ENCODE results near the gene SNX4. TPM values are rescaled to one million over a fixed set of nuclear protein-coding genes. Genes with fewer than 3 reads are reported as not detected.
A peak's percentile ranks its signal among the peaks of the same experiment; 100 is the strongest.
"Not testable (repeated sequence)": the region's sequence is repeated elsewhere in the genome, so short reads cannot be mapped to it uniquely, and the experiment has no call there.

The SNX4 gene
- total RNA-seq, result 10 to 100 TPM; 15.4 to 22.8 (median 18.0) TPM
- 10 to 100 TPM in 1 of 2 donors, 1 to 10 TPM in 1; 9.5 to 19.6 TPM for polyA plus RNA-seq

- WGBS, 2 donors, result 1% methylated on average over 60 to 65 of the region's 65 CpGs
- Histone ChIP-seq H3K36me3 (peaks cover 0 to 2% (median 0%) of the 10 kb centered on the region in 3 donors), H3K9me3 (no peaks in the 10 kb centered on the region), H3K27me3 (no peaks in the 10 kb centered on the region), H3K4me1 (peaks cover 0 to 11% (median 0%) of the 10 kb centered on the region in 3 donors), H3K27ac (peak within 1 kb of the TSS; percentile 46 to 85 (median 78)), H3K4me3 (peak within 1 kb of the TSS; percentile 66 to 97 (median 86))
- TF ChIP-seq CTCF (IDR thresholded peaks at IDR 0.05), result no peak
- intact Hi-C loops (cut with DNase I), result no loop called here
- ATAC-seq (peak; percentile 98 to 99 (median 99)), DNase-seq (peak; percentile 93 to 99 (median 95)), FAIRE-seq (no peak)
These were observed at the start of gene SNX4 for GRCh38 chr3:125519678-125520562. SNX4 (minus strand) TSS chr3:125520202; CDS start chr3:125520172, 30 bp downstream.

GRCh38 chr3:125556314-125556713 is 36.3 kb upstream of the SNX4 start:
- intact Hi-C loops (cut with DNase I), result no loop called here
- 90 to 98% methylated on average over 1 of the region's 1 CpG for WGBS, 2 donors

GRCh38 chr3:125552401-125552800 is 32.4 kb upstream of the SNX4 start:
- H3K27ac ChIP-seq, result no peak overlapping the region
- ATAC-seq, result no peak
- intact Hi-C loops (cut with DNase I), result no loop called here
- no peaks in the 10 kb centered on the region for H3K27me3 ChIP-seq
- no peak for DNase-seq
- H3K9me3 ChIP-seq, result no peaks in the 10 kb centered on the region
- H3K4me1 ChIP-seq, result peaks cover 0 to 4% (median 0%) of the 10 kb centered on the region in 3 donors
- TF ChIP-seq CTCF (IDR thresholded peaks at IDR 0.05), result no peak
- no peak overlapping the region for H3K4me3 ChIP-seq
- no peak for FAIRE-seq
- peaks cover 0 to 14% (median 0%) of the 10 kb centered on the region in 3 donors for H3K36me3 ChIP-seq
- WGBS, 2 donors, result 95 to 97% methylated on average over 4 of the region's 4 CpGs

More at GRCh38 chr3:125556314-125556713, 36.3 kb upstream of the SNX4 start:
- Histone ChIP-seq H3K27ac (no peak overlapping the region), H3K4me1 (peaks cover 0 to 4% (median 0%) of the 10 kb centered on the region in 3 donors), H3K36me3 (peaks cover 0 to 15% (median 1%) of the 10 kb centered on the region in 3 donors), H3K27me3 (no peaks in the 10 kb centered on the region), H3K9me3 (no peaks in the 10 kb centered on the region), H3K4me3 (no peak overlapping the region)
- TF ChIP-seq CTCF (IDR thresholded peaks at IDR 0.05), result no peak
- DNase-seq, result no peak
- ATAC-seq, result no peak
- no peak for FAIRE-seq

- DNase-seq (no peak), FAIRE-seq (no peak), ATAC-seq (no peak)
- TF ChIP-seq CTCF (IDR thresholded peaks at IDR 0.05), result no peak
- intact Hi-C loops (cut with DNase I), result no loop called here
- no peaks in the 10 kb centered on the region for H3K4me1 ChIP-seq
- H3K27ac ChIP-seq, result no peak overlapping the region
- no peak overlapping the region for H3K4me3 ChIP-seq
- peaks cover 0 to 6% (median 0%) of the 10 kb centered on the region in 3 donors for H3K36me3 ChIP-seq
- no peaks in the 10 kb centered on the region for H3K9me3 ChIP-seq
- H3K27me3 ChIP-seq, result no peaks in the 10 kb centered on the region
These were observed 8.9 kb upstream of the SNX4 start for GRCh38 chr3:125528920-125529319.

- WGBS, 2 donors, result 95 to 98% methylated on average over 4 of the region's 4 CpGs
- peaks cover 0 to 1% (median 0%) of the 10 kb centered on the region in 3 donors for H3K36me3 ChIP-seq
- intact Hi-C loops (cut with DNase I), result no loop called here
- DNase-seq, result no peak
- H3K27ac ChIP-seq, result no peak overlapping the region
- H3K9me3 ChIP-seq, result no peaks in the 10 kb centered on the region
- no peak for FAIRE-seq
- peaks cover 0 to 6% (median 0%) of the 10 kb centered on the region in 3 donors for H3K4me1 ChIP-seq
- no peaks in the 10 kb centered on the region for H3K27me3 ChIP-seq
- no peak for TF ChIP-seq CTCF (IDR thresholded peaks at IDR 0.05)
- H3K4me3 ChIP-seq, result no peak overlapping the region
- no peak for ATAC-seq
These were observed 5.2 kb upstream of the SNX4 start for GRCh38 chr3:125525153-125525552.

- H3K27ac ChIP-seq, result peak overlapping the region; percentile 46 to 85 (median 78)
- DNase-seq; H3K36me3 ChIP-seq; H3K27me3 ChIP-seq; H3K9me3 ChIP-seq; ATAC-seq; intact Hi-C loops (cut with DNase I); FAIRE-seq: not testable (repeated sequence)
- WGBS, 2 donors, result 61 to 63% methylated on average over 15 of the region's 15 CpGs
- peaks cover 0 to 11% (median 0%) of the 10 kb centered on the region in 3 donors for H3K4me1 ChIP-seq
- peak overlapping the region; percentile 66 to 97 (median 86) for H3K4me3 ChIP-seq
These were observed 539 bp upstream of the SNX4 start for GRCh38 chr3:125520563-125520919.

All from pancreas (tissue), 10 donors.